Glomerular visceral epithelial cell (primary cell): ENCODE results near the gene ITPK1.
A peak's percentile ranks its signal among the peaks of the same experiment; 100 is the strongest.

Source experiments
- DNase-seq: peaks from one replicate; pipeline ENCODE4 v3.0.0-alpha.2; 2016; ENCODE audit errors: extremely low spot score

The ITPK1 gene

GRCh38 chr14:92924247-92924646 is 191.5 kb downstream of the ITPK1 start:
- DNase-seq: no peak

GRCh38 chr14:92923744-92924103 is 192.0 kb downstream of the ITPK1 start:
- DNase-seq: no peak

- peak; percentile 43 for DNase-seq
These were observed 192.6 kb downstream of the ITPK1 start, which contains the start of gene CHGA for GRCh38 chr14:92922883-92923743. TSS of gene CHGA (plus strand) at chr14:92923150. CDS start at chr14:92923360, 210 bp downstream.

GRCh38 chr14:92922155-92922735 is 193.5 kb downstream of the ITPK1 start:
- DNase-seq: no peak

DNA sequence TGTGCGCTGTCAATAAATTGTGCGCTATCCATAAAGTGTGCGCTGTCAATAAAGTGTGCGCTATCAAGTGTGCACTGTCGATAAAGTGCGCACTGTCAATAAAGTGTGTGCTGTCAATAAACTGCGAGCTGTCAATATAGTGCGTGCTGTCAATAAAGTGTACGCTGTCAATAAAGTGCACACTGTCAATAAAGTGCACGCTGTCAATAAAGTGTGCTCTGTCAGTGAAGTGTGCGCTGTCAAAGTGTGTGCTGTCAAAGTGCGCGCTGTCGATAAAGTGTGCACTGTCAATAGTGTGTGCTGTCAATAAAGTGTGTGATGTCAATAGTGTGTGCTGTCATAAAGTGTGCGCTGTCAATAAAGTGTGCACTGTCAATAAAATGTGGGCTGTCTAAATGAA is 195.7 kb downstream of the ITPK1 start:
- no peak for DNase-seq

- DNase-seq: no peak
These were observed 197.8 kb downstream of the ITPK1 start for GRCh38 chr14:92917956-92918355.

GRCh38 chr14:92917041-92917940 is 198.4 kb downstream of the ITPK1 start:
- no peak for DNase-seq

DNA sequence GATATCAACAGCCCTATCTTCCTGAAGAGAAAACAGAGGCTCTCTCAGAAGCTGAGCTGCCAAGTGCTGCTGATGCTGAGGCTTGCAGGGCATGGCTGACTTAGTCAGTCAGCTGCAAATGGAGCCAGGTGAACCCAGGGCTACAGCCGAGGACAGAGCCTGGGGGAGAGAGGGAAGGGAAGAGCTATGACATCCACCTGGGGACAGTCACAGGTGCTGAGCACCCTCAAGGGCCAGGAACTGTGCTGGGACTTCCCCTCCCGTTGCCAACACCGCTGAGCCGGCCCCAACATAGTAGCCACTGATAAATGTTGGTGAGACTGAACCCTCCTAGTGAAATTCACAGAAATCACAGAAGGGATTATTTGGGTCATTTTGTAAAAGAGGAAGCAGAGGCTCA is 199.5 kb downstream of the ITPK1 start:
- no peak for DNase-seq

- DNase-seq: no peak
These were observed 201.6 kb downstream of the ITPK1 start for GRCh38 chr14:92914087-92914656.

DNA sequence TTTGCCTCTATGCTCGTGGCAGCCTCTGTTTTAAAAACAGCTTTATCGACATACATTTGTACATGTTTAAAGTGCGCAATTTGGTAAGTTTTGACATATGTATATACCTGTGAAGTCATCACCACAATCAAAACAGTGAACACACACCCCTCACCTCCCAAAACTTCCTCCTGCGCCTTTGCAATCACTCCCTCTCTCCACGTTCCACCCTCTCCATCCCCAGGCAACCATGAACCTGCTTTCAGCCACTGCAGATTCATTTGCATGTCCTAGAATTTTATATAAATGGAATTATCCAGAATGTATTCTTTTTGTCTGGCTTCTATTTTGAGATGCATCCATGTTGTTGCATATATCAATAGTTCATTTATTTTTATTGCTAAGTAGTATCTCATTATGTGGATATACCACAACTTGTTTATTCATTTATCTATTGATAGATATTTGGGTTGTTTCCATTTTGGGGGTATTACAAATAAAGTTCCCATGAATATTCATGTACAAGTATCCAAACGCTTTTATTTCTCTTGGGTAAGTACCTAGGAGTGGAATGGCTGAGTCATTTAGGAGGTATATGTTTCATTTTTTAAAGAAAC is 208.3 kb downstream of the ITPK1 start:
- DNase-seq: no peak

DNA sequence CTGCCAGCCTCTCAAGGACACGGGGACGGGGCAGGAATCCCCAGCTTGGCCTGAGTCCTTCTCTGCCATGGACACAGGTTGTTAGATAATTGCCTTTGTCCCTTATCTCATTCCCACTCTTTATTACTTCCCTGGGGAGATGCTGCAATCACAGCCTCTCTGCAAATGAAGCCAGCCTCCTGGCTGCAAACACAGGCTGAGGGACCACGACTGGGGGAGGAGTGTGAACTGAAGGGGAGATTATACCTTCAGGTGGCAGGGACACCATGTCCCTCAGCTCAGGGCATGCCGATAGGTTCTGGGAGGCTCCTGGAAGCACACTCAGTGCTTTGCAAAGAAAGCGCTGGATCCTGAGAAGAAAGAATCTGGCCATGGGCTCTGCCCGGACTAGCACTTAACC is 208.9 kb downstream of the ITPK1 start:
- DNase-seq: no peak

GRCh38 chr14:92906420-92906819 is 209.3 kb downstream of the ITPK1 start:
- DNase-seq: no peak

- DNase-seq: no peak
These were observed 210.1 kb downstream of the ITPK1 start for GRCh38 chr14:92905667-92906066.

DNA sequence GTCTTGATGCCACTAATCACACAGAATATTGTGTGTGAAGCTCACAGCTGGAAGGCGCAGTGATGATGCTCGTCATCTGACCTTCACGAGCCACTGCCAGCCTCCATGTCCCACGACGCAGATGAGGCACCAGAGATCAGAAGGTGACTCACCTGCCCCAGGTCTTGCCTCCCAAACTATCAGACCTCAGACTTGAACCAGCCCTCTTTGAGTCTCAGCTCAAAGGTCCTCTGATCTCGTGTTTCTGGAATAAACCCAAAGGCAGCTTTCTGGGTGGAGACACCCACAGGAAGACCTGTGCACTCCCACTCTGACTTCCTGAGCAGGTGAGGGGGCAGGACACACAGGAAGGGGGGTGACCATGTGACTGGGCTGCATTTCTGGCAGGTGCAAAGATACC is 212.4 kb downstream of the ITPK1 start:
- DNase-seq: no peak

DNA sequence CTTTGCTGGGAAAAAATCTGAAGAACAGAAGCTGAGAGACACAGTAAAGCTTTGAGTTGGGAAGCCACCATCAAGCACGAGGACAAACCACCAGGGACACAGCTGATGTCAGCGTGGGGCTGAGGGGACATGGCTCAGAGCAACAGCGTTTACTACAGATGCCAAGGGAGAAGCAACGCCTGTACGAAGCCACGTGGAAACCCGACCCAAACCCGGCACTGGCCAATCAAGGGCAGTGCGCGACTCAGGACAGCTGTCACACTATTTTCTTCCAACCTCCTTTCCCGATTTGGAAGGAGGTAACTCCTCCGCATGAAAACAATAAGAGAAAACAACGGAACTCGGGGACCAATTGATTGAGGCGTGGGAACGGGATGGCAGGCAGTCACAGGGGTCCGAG is 213.0 kb downstream of the ITPK1 start:
- DNase-seq: no peak

DNA sequence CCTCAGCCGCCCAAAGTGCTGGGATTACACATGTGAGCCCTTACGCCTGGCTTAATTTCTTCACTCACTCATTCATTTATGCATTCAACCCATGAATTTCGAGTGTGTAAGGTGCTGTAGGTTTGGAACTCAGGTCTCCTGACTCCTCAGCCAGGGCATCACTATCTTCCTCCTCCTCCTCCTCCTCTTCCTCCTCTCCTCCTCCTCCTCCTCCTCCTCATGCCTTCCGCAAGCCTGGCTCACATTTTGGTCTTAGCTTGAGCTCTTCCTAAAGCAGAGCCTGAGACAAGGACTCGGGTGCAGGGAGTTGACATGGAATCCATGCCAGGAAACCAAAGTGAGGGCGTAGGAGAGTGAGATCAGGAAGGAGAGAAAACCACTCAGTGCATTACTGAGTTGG is 213.5 kb downstream of the ITPK1 start:
- DNase-seq: no peak

DNA sequence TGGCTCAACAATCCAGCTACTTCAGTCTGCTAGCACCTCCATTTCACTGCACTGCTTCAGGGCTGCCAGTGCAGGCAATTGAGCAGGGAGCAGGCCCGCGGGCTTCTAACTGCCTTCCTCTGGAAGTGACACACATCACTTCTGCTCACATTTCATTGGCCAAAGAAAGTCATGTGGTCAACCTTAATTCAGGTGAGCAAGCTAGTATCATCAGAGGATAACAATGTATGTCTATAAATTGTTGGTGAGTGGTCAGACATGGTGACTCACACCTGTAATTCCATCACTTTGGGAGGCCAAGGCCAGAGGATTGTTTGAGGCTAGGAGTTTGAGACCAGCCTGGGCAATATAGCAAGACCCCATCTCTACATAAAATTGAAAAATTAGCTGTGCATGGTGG is 215.1 kb downstream of the ITPK1 start:
- no peak for DNase-seq

DNA sequence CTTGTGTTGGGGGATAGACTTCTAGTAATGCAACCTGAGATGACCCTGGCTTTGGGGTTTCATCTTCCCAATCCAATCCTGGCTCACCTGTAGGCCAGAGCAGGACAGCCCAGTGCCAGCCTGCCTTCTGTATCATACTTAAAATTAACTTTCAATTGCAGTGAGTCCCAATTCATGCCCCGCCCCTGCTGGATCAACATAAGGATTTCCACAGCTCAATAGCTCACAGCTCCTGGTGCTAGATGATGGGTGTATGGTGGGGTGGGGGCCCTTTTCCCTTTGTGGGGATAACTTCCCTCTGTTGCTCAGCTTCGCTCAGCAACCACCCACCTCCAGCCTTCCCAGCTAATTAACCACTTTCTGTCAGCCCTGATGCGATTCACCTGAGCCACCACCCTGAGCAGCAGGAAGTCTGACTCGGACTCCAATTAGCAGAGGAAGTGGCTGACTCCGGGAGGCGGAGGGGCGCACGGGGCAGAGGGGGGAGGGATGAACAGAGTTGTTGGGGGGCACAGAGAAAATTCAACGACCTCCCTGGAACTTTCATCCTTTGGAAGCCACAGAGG is 217.1 kb downstream of the ITPK1 start:
- DNase-seq: no peak

DNA sequence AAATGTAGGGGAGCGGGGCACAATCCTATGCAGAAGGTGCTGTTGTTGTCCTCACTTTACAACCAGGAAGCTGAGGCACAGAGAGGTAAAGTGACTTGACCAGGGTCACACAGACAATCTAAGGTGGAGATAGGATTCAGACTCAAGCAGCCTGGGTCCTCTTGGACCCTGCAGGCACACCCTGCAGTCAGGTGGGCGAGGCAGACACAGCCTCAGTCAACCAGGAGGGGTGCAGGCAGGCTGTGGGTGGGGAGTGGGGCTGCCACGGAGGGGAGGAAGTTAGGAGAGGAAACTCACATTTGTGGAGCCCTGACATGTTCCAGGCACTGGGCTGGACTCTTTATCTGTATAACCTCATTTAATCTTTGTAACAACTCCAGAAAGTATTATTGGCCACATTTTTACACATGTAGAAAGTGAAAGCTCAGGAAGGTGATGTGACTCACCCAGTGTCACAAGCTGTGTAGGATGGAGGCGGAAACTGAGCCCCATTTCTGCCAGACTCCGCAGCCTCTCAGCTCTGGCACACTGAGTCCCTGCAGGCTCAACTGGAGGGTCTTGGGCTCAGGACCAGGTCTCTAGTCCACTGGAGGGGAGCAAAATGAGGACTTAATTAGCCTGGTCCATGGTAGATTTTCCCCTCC is 217.7 kb downstream of the ITPK1 start:
- DNase-seq: no peak

DNA sequence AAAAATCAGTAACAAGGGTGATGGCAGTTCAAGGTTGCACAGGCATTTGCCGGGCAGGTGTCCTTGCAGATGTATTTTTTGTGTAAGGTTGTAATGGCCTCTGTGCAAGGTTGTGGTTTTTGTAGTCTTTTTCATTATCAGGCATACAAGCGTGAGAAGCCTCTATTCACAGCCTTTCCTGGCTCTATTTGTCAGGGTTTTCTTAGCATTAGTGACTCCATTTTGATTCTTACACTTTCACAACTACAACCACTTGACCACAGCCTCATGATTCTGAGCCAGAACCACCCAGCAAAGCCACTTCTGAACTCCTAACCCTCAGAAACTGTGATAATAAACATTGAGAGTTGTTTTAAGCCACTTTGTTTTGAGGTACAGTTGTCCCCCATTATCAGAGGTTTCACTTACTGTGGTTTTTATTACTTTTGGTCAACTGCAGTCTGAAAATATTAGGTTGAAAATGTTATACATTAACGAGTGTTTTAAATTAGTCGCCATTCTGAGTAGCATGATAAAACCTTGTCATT is 220.3 kb downstream of the ITPK1 start:
- no peak for DNase-seq

DNA sequence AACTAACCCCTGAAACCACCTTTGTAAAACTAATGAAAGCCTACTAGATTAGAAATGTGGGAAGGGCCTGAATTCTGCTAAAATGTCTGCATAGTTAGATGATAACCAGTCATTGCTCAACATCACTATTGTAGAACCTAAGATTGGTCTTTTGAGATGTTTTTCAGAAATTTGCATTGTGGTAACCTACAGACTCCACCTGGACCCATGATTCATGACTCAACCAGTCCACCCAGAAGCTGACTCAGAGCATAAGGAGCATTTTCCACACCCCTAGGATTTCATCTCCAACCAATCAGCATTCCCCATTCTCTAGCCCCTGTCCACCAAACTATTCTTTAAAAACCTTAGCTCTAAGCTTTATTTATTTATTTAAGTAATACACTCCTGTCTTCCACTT is 223.1 kb downstream of the ITPK1 start:
- DNase-seq: no peak
